HG03575 (cell line): ENCODE results near the gene KLF9.

Experiments used
- ATAC-seq: cut with Tn5 transposase; IDR thresholded peaks from one replicate; pipeline ENCODE4 v1.9.1; 2021; ENCODE audit not compliant: unreplicated experiment, insufficient number of reproducible peaks, low FRiP score; ENCODE audit errors: extremely low read depth

KLF9 gene

DNA sequence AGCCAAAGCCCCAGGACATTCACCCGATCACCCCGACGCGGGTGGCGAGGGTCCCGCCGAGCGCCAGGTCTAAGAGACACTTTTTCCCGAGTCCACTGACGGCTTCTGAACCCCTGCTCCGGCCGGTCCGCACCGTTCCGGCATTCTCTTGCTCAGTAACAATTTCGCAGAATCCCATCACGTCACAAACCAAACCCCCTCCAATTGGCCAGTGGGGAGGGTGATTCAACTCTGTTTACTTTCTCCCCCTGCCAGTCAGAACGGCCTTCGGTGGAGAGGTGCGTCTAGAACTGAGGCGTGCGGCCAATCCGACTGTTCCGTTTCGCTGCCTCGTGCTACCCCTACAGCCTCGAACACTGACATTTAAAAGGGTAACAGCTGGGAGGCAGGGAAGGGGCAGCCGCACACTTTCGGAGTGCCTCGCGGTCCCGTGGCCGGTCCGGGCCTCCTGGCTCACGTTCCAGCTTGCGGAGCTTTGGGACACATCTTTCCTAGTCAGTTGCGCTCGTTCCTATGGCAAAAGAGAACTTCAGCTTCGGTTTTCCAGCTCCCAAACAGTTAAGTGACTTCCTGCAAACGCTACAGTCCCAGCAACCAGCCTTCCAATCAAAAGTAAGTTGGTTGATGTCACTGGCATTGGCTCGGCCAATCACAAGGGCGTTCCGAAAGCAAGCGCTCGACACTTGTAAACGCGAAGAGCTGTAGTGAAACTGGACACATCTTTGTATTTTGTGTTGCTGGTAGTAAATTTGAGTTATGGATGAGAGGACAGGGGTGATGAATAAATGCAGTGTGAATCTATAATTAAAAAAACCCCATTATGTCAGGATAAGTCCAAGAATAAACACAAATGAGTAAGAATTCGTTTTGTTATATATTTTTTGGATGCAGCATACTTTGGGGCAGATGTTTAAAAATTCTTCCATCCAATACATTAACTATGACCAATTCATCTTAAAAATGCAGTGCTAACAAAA lies at the start of gene KLF9:
TSS of gene KLF9 (minus strand) at position 859 of the 977 bp plus-strand sequence. CDS start 1,294 bp downstream, outside the sequence.
- peak; percentile 41 for ATAC-seq

DNA sequence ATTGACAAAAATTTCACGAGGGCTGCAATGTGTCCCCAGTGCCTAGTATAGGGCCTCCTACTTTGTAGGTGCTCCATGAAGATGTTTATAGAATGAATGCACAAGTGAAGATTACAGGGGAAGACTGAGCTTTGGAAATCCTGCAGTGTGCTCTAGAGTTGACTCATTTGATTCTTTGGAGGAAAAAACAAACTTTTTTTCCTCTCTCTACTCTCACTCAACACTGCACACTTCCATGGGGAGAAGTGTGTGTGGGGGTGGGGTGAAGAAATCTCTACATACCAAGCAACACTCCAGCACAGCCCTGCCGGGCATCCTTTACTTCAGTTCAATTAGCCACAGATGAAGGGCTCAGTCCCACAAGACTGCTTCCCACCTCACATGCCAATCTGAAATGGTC lies 49.4 kb upstream of the KLF9 start:
- no peak for ATAC-seq

DNA sequence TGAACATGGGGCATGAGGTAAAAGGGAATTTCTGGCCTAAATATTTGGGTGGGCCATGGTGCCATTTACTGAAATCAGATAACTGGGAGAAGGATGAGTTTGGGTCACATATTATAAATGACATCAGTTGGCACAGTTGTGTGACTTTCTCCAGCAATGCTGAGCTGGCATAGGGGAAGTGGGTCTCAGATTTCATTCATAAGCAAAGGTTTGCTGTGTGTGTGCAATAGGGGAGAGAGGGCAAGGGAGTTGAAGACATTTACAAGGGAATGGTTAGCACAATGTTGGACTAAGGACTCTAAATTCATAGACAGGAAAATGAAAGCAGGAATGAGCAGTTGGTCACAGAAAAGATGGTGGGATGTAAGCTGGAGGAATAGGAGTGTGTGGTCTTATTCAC lies 47.8 kb upstream of the KLF9 start:
- no peak for ATAC-seq

DNA sequence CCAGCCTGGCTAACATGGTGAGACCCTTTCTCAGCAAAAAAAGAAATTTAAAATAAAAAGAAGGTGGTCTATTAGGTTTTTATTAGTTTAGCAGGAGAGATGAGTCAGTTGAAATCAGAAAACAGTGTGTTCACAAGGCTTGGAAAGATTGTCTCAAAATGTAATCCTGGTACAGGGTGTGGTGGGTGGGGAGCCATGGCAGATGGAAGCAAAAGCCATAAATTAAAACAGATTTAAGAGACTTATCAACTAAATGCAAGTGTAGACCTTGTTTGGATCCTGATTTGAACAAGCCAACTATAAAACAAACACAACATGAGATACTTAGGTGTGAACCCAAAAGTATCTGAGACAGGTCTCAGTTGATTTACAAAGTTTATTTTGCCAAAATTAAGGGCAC lies 42.8 kb upstream of the KLF9 start:
- no peak for ATAC-seq

DNA sequence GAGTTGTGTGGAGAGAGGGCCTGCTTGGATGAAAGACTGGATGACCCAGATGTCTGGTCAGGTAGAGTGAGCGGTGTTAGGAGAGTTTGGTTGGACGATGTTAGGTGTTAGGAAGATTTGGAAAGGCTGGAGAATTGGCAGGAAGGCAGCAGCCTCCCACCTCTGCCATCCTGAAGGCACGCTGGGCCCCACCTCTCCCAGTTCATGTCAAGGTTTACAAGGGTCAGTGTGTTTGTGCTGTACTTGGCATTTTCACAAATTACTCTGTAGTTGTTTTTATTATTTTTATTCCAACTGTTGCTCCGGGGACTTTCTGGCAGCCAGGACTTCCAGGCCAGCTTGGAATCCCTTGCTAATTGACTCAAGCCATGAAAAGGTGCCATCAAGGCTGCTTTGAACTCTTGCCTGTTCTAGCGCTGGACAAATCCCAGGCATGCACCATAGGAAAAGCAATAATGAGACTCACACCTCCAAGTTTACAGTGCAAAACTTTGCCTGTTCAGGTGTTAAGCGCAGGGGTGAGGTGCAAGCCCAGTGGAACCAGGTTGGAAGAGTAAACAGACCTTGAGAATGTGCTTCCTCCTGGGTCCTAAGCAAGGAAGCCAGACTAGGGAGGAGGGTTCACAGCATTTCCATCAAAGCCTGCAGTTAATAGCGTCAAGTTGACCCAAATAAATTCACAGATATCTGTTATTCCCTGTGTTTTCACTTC lies 41.7 kb upstream of the KLF9 start:
- no peak for ATAC-seq

DNA sequence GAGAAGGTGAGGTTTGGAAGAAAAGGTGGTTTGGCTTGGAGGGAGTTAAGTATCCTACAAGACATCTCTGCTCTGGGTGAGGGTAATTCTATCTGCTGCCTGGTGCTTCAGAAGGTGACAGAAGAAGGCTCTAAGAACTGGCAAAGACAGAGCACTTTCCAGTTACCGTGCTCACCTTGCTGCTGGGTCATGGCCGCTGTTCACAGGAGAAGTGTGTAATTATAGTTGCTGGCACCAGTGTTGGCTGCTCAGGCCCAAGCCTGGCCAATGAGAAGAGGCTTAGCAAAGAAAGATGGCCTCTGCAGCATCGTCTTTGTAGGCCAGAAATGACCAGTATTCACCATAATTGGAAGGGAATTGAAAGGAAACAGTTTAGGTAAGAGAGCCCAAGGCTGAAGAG lies 37.9 kb upstream of the KLF9 start:
- no peak for ATAC-seq

DNA sequence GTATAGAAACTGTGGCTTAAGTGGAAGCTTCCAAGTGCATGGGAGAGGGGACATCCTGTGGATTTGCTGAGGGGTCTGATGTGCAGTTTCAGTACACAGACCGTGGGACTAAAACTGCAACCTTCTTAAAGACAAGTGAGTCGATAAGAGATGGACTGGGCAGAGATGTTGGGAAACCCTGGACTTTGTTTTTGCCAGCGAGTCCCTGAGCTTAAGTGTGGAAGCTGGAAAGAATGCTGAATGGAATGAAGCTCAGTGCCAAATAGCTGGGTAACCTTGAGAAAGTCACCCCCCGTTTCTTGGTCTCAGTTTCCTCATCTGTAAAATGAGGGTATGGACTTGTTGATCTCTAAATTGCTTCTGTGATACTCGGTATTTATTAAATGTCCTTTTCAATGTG lies 37.3 kb upstream of the KLF9 start:
- ATAC-seq = no peak

DNA sequence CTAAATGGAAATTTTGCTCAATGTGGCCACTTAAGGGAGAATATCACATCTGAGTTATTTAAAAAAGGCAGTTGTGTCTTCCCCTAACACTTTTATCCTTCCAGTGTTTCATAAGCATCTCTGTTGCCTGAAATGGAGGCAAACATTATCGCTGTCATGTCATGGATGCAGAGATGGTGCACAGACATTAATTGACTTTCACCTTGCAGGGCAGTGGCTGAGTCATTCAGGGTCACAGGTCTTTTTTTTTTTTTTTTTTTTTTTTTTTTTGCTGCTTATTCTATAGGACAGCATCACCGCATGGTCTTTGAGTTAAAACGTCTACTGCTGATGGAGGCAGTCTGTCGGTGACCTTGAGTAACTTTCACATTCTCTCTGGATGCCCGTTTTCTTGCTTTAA lies 36.3 kb upstream of the KLF9 start:
- ATAC-seq = no peak

DNA sequence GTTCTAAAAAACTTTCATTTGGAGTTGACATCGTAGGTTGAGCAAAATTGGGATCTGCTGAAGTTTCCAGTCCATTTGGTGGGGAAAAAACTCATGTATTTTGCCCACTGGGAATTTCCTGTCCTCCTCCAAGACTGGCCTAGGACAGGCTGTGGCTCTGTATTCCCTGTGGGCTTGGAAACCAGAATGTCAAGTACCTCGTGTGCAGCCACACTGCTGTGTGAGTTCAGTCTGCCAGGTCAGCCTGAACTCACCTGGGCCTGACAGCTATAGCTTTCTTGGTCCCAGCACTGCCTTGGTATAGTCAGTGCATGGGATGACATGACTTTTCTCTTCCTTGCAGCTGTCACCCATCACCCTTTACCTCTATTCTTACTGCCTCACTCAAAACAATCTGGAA lies 35.0 kb upstream of the KLF9 start:
- no peak for ATAC-seq

DNA sequence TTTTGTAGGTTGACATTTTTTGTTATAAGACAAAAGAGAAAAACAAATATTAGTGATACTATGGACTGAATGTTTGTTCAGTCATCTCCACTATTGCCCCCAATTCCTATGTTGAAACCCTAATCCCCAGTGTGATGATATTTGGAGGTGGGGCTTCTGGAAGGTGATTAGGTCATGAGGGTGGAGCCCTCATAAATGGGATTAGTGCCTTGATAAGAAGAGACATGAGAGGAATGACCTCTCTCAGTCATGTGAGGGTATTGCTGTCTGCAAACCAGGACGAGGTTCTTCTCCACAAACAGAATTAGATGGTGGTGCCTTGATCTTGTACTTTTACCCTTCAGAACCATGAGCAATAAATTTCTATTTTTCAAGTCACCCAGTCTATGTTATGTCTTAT lies 34.5 kb upstream of the KLF9 start:
- ATAC-seq = no peak

DNA sequence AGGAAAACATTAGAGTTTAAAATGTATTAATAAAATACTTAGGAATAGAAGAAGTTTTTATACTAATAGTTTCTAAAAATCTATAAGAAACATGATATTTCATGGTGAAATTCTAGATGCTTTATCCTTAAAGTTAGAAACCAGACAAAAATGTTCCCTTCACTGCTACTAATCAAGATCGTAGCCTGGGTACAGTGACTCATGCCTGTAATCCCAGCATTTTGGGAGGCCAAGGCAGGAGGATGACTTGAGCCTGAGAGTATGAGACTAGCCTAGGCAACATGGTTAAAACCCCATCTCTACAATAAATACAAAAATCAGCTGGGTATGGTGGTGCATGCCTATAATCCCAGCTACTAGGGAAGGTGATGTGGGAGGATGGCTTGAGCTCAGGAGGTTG lies 30.4 kb upstream of the KLF9 start:
- no peak for ATAC-seq

DNA sequence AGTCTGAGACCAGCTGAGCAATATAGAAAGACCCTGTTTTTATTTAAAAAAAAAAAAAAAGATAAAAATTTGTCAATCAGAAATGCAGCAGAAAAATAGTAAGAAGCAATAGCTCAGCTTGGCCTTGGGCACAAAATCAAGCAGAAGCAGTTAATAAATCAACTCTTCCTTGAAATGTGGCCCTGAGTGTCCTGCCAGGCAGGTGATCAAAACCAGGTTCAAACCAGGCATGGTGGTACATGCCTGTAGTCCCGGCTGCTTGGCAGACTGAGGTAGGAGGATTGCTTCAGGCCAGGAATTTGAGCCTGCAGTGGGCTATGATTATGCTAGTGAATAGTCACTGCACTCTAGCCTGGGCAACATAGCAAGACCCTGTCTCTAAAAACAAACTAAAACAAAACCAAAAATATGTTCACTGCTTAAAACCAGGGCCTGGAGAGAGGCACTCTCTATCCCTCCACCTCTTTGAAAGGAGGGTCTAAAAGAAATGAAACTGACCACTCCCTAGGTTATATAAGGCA lies 27.9 kb upstream of the KLF9 start:
- ATAC-seq = no peak

DNA sequence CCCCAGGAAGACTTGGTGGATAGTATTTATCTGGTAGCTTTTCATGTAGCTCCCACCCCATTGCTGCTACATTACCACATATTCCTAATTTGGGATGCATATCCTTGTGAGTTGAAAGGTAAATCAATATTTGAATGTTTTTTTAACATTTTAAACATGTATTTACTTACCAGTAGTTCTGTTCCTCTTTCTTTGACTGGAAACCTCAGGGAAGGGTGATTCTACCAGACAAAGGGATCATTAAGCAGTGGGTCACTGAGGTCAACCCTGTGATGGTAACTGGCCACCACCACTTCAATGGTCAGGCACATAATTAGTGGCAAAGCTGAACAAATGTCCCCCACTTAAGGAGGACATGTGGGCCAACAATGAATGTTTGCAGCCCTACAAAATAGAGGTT lies 27.2 kb upstream of the KLF9 start:
- no peak for ATAC-seq

DNA sequence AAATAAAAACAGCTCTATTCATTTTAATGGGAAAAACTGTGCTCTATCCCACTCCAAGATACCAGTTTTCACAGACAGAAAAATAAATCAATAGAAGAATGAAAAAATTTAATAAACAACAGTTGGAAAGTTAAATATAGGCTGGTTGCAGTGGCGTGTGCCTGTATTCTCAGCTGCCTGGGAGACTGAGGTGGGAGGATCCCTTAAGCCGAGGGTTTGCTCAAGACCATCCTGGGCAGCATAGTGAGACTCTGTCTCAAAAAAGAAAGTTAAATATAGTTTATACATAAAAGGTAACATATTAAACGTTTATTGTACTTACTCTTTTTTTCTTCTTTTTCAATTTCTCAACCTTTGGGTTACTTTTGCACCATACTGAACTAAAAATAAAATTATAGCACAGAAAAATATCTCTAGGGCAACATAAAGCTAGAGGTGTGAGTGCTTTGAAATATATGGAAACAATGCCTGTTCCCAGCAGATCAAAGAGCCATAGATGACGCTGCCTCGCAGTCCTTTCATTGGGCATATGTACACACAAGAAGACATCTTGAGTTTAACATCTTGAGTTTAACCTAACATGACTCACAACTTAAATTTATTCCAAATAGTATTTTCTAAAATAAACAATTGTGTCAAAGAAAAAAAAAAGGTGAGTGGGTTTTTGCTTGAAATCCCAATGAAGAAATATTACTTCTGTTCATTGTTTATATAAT lies 25.7 kb upstream of the KLF9 start:
- no peak for ATAC-seq

DNA sequence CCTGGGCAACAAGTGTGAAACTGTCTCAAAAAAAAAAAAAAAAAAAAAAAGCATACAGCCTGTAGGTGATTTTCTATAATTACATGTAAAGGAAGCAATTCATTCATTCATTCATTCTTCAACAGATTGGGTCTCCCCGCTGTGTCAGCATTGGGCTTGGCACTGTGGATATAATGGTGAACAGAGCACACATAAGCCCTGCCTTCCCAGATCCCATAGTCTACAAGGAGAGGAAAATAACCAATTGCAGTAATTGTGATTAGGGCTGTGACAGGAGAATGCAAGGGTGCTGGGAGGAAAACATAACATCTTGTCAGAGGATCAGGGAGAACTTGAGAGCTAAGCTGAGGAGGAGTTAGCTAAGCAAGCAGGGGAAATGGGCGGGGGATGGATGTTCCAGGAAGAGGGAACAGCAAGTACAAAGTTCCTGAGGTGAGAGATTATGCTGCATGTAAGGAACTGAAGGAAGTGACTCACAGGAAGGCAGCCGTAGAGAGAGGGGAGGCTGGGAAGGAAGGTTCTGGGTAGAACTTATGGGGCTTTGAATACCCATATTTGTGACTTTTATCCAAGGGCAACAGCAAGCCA lies 24.0 kb upstream of the KLF9 start:
- ATAC-seq = no peak

DNA sequence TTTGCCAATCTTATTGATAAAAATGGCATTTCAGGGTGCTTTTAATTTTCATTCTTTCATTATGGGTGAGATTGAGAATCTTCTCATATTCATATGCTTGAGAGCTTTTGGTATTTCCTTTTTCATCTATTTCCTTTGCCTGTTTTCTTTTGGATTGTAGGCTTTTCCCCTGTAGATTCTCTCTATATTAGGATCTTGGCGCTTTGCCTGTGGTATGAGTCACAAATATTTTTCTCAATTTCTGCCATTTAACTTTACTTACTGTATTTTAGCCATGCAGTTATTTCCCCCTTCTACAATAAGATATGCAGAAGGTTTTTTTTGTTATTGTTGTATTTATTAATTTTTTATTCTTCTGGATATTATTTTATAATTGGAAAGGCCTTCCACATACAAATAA lies 21.5 kb upstream of the KLF9 start:
- no peak for ATAC-seq

DNA sequence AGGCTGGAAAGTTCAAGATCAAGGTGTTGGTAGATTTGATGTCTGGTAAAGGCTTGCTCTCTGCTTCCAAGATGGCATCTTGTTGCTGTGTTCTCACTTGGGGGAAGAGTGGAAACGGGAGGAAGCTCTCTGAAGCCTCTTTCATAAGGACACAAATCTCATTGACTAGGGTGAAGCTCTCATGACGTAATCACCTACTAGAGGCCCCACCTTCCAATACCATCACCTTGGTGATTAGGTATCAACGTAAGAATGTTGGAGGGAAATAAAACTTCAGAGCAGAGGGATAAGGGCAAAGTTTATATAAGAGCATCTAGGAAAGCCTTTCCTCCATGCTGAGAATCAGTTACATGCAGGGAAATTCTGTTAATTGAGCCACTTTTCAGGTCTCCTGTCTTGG lies 15.4 kb upstream of the KLF9 start:
- no peak for ATAC-seq

DNA sequence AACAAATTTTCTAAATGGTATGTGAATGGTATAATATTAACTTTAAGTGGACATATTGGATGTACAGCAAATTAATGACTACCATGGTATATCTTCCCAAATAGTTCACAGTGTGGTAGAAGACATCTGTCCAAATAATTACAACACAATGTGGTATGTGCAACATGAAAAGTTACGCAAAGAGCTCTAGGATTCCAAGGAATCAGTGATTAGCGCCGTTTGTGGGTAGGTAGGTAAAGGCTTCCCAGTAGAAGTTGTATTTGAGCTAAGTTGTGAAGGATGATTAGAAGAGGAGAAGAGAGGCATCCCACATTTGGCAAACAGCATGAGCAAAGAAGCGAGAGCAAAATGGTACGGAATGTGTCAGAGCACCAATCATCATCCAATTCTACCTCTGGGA lies 14.3 kb upstream of the KLF9 start:
- ATAC-seq = no peak
